GM19395 (cell line): ENCODE results near the gene C5.

Experiments used
- ATAC-seq: cut with Tn5 transposase; IDR thresholded peaks from one replicate; pipeline ENCODE4 v1.9.1; 2021; ENCODE audit warnings: mild to moderate bottlenecking, moderate library complexity; ENCODE audit not compliant: unreplicated experiment

Gene C5

GRCh38 chr9:120927269-120928014 lies 122.6 kb downstream of the C5 start:
- no peak for ATAC-seq

DNA sequence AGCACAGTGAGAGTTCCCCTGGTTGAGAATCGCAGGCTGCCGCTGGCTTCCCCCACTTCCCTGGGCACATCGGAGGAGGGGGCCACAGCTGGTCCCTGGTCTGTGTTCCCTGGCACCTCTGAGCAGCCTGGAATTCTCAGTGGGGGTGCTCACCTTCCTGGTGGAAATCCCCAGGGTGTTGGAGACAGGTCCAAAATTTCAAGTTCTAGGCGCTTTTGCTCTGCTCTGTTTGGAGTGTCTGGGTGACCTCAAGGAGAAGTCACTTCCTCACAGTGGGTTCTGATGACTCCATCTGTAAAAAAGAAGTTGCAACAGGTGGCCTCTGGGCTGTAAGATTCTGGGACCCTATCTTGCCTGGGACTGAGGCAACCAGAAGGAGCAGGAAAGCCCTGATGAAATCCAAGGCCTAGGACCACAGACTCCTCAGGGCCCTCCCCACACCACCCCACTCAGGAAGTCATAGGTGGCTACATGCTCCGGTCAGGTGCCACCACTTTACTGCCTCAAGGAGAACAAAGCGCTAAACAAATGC lies 123.6 kb downstream of the C5 start, which contains the start of gene TRAF1:
TRAF1 (minus strand) TSS at position 400 of the 532 bp plus-strand sequence. CDS start 721 bp downstream, outside the sequence.
- peak; percentile 29 for ATAC-seq

GRCh38 chr9:120925535-120926396 lies 124.3 kb downstream of the C5 start:
- peak; percentile 44 for ATAC-seq

DNA sequence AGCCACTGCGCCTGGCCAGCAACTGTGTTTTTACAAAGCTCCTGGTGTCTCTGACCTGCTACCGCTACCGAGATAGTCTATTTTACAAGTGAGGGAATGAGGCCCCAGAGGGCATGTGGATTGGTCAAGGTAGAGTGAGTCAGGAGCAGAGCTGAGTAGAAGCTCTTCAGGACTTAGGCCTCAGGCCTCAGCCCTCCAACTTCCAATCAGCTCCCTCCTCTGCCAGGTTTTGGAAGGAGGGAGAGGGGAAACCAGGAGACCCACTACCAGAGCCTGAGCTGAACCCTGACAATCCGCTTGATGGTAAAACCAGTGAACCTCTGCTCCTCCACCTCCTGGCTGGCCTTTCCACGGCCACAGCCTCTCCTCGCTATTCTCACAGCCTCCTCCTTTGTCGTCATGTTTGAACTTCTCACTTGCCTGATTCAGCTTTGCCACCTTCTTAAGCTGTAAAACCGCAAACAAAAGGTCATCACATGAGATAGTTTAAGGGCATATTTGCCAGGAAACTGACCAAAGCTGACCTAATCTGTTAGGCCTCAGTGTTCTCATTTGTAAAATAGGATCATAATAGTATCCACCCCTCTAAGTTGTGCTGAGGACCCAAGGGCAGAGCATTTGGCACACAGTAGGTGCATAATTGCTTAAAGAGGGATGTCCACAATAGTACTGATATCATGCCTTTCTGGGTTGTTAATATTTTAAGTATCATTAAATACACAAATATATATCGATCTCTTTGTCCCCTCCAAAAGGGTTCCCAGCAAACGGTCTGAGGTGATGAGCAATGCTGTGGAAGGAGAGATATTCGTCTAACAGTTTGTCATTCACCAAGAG lies 125.2 kb downstream of the C5 start:
- no peak for ATAC-seq

GRCh38 chr9:120923620-120924328 lies 126.3 kb downstream of the C5 start:
- ATAC-seq: no peak

DNA sequence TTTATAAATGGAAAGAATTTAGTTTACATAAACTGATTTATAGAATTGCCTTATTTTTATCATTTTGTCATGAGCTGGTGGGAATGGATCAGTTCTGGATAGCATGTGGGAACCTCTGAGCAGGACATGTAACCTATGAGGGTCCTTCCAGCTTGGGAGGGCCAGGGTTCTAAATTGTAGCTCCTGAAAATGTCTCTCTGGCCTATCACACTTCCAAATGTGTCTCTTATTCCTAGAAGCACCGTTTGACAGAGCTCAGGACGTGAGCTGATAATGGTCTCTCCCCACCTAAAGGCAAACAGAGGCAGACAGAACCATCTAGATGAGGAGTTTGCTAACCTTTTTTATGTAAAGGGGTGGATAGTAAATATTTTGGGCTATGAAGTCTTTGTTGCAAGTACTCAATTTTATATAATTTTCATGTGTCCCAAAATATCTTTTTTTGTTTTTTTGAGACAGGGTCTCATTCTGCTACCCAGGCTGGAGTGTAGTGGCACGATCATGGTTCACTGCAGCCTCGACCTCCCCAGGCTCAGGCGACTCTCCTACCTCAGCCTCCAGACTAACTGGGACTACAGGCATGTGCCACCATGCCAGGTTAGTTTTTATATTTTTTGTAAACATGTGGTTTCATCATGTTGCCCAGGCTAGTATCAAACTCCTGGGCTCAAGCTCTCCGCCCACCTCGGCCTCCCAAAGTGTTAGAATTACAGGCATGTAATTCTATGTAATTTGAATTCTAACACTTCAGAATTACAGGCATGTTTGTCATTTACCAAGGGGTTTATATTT lies 127.5 kb downstream of the C5 start:
- ATAC-seq: no peak

DNA sequence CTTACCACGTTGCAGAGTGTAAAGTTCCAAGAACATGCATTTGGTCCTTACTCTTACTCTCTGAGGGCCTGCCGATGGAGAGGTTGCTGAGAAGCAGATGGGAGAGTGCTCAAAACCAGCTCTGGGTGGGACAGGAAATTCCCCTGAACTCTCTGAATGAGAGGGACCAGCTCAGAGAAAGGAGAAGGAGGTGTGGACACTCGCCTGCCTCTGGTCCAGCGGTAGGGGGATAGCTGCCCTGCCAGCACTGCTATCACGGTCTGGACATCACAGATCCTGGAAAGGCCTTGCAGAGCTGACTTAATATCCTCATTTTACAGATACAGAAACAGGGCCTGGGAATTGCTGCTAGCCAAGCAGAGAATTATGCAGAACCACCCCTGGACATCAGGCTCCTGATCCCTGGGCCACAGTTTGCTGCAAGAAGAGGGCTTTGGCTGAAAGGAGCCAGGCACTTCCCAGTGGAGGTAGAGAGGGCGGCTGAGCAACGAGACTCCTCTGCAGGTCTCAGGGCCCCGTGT lies 128.4 kb downstream of the C5 start:
- no peak for ATAC-seq

DNA sequence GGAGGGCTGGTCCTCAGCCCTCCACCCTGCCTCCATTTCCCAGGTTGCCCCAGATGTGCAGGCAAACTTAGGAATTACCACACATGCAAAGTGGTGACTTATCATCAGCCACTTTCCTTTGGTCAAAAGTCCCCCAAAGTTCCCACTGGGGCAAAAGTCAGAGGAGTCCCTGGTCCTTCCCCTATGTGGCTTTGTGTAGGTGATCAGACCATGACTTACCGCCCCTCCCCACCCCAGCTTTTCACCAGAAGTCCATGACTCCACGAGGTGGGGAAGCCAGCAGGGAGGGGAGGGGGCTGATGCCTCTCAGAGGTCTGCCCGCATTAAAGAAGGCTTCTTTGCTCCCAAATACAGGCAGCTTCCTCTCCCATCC lies 129.3 kb downstream of the C5 start:
- ATAC-seq: peak; percentile 31

- ATAC-seq: no peak
Measured at GRCh38 chr9:120919843-120920805, 130.0 kb downstream of the C5 start.

DNA sequence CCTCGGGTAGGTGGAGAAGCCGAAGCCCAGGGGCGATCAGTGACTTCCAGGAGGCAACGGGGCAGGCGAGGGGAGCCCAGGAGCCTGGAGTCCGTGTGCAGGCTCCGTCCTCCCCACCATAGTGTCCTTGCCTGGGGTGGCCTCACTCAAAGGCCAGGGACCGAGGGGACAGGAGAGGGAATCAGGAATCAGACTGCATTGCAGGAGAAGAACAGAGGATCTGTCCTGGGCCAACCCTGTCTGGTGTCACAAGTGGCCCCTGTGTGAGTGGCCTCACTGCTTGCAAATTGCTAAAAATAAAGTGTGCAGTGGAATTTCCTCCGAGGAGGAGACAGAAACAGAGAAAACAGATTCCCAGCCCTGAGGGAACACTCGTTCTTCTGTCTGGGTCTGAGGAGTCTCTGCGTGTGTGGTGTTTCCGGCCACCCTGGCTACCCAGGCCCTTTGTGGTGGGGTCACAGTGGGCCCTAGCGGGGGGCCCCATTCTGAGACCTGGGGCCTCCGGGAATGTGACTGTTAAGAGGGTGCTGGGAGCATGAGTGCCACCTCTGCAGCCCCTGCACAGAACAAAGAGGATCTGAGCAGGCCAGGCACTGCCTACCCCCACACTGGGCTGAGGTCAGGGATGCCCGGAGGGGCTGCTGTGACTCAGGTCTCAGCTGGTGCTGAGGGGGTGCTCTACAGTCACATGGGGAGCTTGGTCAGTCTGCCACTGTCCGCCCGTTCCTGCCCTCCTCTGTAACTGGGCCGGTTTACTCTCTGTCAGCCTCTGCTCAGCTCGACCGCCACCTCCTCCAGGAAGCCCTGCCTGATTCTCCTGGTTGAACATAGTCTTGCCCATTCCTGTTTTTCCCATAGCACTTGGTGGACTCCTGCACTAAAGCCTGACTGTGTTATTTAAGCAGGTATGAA lies 130.9 kb downstream of the C5 start:
- ATAC-seq: no peak

DNA sequence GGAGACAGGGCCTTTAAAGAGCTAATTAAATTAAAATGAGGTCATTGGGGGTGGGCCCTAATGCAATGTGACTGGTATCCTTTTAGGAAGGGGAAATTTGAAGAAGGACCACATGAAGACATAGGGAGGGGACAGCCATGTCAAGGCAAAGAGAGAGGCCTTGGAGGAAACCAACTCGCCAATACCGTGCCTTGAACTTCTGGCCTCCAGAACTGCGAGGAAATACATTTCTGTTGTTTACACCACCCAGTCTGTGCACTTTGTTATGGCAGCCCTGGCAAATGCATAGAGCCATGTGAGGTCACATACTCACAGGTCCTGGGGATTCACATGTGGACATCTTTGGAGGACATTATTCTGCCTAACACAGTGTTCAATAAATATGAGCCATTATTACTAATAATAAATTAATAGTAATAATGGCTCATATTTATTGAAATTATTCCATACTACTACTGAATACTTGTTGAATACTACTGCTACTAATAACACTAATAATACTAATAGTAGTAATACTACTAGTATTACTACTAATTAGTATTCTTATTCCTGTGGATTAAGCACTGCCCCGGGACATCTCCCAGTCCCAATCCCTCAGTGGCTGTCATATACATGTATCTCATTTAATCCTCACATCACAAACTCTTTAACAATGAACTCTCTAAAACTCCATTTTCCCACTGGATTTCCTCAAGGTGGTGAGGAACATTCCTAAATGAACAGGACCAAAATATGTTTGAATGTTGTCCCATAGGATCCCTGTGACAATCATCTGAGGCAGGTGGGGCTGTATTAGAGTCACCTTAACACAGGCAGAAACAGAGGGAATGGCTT lies 131.9 kb downstream of the C5 start:
- ATAC-seq: no peak

DNA sequence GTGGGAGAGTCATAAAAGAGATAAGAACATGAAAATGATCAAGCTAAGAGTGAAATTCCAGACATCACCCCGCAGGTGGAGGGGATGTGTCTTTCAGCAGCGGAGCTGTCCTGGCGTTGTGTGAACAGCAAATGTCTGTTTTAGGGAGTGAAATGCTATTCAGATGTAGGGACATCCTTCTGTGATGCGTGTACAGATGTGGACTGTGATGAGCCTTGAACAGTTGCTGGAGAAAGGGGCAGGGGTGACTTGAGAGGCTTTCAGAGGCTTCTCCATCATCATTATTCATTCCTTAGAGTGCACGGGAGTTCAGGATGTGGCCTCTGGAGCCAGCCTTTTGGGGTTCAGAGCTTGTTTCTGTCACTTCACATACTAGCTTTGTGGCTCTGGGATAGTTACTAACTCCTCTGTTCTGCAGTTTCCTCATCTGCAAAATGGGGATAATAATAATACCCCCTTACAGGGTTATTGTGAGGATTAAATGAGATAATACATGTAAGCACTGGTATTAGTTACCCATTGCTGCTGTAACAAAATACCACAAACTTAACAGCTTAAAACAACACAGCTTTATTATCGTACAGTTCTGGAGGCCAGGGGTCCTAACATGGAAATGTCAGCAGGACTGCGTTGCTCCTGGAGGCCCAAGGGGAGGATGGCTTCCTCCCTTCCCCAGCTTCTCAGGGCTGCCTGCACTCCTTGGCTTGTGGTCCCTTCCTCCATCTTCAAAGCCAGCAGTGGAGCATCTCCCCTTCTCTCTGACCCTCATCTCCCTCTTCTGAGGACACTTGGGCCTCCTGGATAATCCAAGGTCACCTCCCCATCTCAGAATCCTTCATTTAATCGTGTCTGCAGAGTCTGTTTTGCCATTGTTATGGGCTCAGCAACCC lies 132.8 kb downstream of the C5 start:
- no peak for ATAC-seq

- no peak for ATAC-seq
Measured at GRCh38 chr9:120916588-120916987, 133.5 kb downstream of the C5 start.

DNA sequence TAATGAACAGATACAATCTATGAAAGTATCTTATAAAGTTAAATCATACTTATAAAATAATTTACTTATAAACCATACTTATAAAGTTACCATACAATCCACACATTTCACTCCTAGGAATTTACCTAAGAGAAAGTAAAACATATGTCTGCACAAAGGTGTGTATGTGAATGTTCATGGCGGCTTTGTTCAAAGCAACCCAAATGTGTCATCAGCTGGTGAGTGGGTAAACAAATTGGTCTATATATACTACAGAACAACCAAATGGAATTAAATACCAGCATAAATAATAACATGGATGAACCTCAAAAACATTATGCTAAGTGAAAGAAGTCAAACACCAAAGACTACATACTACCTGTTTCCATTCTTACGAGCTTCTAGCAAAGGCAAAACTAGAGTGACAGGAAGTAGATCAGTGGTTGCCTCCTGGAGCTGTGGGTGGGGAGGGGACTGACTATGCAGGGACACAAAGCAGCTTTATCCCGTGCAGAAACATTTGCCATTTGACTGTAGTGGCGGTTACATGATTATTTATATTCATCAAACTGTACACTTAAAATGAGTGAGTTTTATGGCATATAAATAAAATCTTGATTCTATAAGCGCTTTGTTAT lies 134.1 kb downstream of the C5 start:
- ATAC-seq: no peak

- ATAC-seq: no peak
Measured at GRCh38 chr9:120914953-120915352, 135.1 kb downstream of the C5 start.
